Cardiac muscle cell (in vitro differentiated cells and primary cell): ENCODE results near the gene COL9A3. TPM values are rescaled to one million over a fixed set of nuclear protein-coding genes. Genes with fewer than 3 reads are reported as not detected.

Source experiments
- DNase-seq, 2 donors: peaks; one replicate each; pipeline versions ENCODE4 v3.0.0 to v3.0.0-alpha.2; 2010 to 2017; ENCODE audit warnings: low read depth in 1 of 2, low spot score in 1 of 2
- H3K27ac ChIP-seq: fragments of 200-600 bp; sonication (generic); 2 replicates; pipeline ENCODE4 v1.5.1; 2016
- H3K27me3 ChIP-seq: fragments of 200-600 bp; sonication (generic); 2 replicates; pipeline ENCODE4 v1.6.0; 2016; ENCODE audit warnings: control low read depth
- H3K36me3 ChIP-seq: fragments of 200-600 bp; sonication (generic); 2 replicates; pipeline ENCODE4 v1.5.1; 2016; ENCODE audit warnings: control low read depth
- H3K4me1 ChIP-seq: fragments of 200-600 bp; sonication (generic); 2 replicates; pipeline ENCODE4 v1.8.1; 2017; ENCODE audit warnings: low read depth, mild to moderate bottlenecking, mixed run types
- H3K4me3 ChIP-seq: fragments of 200-600 bp; sonication (generic); 2 replicates; pipeline ENCODE4 v1.5.1; 2016; ENCODE audit warnings: mild to moderate bottlenecking
- H3K9me3 ChIP-seq: fragments of 200-600 bp; sonication (generic); 2 replicates; pipeline ENCODE4 v1.5.1; 2017; ENCODE audit warnings: low read depth, mild to moderate bottlenecking, control low read depth
- polyA plus RNA-seq: library from polyadenylated mRNA; unstranded; fragments of >200 nt; fragmentation: Nextera tagmentation; extraction: Ambion mirVana; gene quantifications from 2 replicates; pipeline ENCODE4 v1.2.1, GENCODE V29; 2016
- total RNA-seq: library from RNA; depleted of rRNA; stranded (reverse); fragments of >200 nt; gene quantifications from 2 replicates; pipeline ENCODE4 v1.2.3, GENCODE V29; 2016
- TF ChIP-seq, protein P1 (sequence below): IDR thresholded peaks from 2 replicates; pipeline ENCODE4 v1.5.1; 2012; ENCODE audit warnings: low read depth, mild to moderate bottlenecking, low read length

The COL9A3 gene
- total and polyA plus RNA-seq, 2 experiments from 2014 or later, result 6.4 to 10.3 TPM

DNA sequence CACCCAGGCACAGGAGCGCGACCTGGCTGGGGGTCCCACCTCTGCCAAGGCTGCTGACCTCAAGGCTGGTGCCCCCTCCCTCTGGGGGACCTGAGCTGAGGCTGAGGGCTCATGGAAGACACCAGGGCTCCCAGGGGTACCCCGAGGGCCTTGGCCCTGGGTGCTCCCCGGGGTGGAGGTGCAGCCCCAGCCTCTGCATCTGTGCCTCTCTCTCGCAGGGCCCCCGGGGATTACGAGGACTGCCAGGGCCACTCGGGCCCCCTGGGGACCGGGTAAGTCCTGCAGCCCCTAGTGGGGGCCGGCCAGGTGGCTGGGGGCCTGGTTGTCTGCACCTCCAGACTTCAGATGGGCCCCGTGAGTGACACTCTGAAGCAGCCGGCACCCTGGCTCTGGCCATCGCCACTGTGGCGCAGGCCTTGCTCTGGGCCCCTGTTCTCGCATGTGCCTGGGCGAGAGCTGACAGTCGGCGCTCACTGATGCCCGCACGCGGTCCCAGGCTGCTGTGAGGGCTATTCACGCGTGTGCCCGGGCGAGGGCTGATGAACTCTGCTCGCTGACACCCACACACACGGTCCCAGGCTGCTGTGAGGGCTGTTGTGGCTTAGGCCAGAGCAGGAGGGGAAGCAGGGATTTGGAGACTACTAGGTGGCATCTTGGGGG, 9.3 kb downstream of the COL9A3 start:
- H3K27me3 ChIP-seq, result no peaks in the 10 kb centered on the region
- H3K9me3 ChIP-seq, result no peaks in the 10 kb centered on the region
- no peak overlapping the region for H3K4me3 ChIP-seq
- no peak overlapping the region for H3K27ac ChIP-seq
- no peak for DNase-seq
- TF ChIP-seq, protein P1, sequence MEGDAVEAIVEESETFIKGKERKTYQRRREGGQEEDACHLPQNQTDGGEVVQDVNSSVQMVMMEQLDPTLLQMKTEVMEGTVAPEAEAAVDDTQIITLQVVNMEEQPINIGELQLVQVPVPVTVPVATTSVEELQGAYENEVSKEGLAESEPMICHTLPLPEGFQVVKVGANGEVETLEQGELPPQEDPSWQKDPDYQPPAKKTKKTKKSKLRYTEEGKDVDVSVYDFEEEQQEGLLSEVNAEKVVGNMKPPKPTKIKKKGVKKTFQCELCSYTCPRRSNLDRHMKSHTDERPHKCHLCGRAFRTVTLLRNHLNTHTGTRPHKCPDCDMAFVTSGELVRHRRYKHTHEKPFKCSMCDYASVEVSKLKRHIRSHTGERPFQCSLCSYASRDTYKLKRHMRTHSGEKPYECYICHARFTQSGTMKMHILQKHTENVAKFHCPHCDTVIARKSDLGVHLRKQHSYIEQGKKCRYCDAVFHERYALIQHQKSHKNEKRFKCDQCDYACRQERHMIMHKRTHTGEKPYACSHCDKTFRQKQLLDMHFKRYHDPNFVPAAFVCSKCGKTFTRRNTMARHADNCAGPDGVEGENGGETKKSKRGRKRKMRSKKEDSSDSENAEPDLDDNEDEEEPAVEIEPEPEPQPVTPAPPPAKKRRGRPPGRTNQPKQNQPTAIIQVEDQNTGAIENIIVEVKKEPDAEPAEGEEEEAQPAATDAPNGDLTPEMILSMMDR, result no peak
- no peaks in the 10 kb centered on the region for H3K36me3 ChIP-seq
- H3K4me1 ChIP-seq, result peaks cover 10% of the 10 kb centered on the region

DNA sequence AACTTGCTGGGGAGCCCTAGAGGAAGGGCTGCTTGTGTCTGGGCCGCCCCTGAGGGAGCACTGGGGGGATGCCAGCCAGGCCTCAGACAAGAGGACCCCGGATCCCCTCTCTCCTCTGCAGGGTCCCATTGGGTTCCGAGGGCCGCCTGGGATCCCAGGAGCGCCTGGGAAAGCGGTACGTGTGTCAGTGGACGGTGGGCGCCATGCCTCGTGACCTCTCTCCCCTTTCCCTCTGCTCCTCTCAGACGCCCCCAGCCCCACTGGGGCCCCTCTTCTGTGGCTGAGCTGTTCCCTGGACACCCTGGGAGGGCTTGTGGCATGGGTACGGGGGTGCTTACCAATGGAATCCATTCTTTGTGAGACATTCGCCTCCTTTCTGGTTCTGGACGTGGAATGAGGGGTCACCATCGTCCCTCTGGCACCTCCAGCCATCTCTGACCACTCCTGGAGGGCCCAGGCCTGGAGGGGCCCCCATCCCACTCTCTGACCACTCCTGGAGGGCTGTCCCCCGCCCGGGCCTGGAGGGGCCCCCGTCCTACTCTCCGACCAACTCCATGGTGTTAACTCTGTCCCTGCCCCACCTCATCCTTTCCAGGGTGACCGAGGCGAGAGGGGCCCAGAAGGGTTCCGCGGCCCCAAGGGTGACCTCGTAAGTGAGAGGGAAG, 9.9 kb downstream of the COL9A3 start:
- Histone ChIP-seq H3K36me3 (no peaks in the 10 kb centered on the region), H3K4me3 (no peak overlapping the region), H3K9me3 (no peaks in the 10 kb centered on the region), H3K4me1 (peaks cover 10% of the 10 kb centered on the region), H3K27me3 (no peaks in the 10 kb centered on the region), H3K27ac (no peak overlapping the region)
- TF ChIP-seq, protein P1, result no peak
- DNase-seq, result no peak

DNA sequence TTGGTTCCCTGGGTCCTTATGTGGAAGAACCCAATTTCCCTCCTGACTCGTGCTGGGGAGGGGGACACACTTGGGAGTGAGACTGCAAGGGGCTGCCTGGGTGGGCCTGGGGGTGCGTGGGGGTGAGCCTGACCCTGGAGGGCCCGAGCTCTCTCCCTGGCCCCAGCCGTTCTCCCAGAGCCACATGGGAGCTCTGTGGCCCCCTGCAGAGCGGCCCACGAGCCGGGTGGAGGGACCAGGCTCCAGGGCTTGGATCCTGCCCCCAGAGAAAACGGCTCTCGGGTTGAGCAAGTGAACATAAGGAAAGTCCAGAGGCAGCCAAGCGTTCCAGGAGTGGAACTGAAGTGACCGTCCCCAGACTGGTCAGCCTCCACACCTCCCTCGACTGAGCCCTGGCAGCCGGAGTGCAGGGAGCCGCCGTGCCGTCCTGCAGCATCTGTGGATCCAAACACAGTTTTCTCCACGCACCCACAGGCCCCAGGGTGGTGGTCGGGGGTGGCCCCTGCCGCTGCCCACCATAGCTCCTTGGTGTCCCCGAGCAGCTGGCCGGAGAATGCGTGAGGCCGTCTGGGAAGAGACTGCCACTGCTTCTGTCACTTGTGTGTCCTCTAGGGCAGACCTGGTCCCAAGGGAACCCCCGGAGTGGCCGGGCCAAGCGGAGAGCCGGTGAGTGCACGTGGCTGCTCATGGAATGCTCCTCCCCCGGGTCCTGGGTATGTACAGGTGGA, 10.6 kb downstream of the COL9A3 start:
- Histone ChIP-seq H3K36me3 (no peaks in the 10 kb centered on the region), H3K4me3 (no peak overlapping the region), H3K4me1 (peaks cover 10% of the 10 kb centered on the region), H3K27me3 (no peaks in the 10 kb centered on the region), H3K27ac (no peak overlapping the region), H3K9me3 (no peaks in the 10 kb centered on the region)
- TF ChIP-seq, protein P1, result no peak
- DNase-seq, result no peak

DNA sequence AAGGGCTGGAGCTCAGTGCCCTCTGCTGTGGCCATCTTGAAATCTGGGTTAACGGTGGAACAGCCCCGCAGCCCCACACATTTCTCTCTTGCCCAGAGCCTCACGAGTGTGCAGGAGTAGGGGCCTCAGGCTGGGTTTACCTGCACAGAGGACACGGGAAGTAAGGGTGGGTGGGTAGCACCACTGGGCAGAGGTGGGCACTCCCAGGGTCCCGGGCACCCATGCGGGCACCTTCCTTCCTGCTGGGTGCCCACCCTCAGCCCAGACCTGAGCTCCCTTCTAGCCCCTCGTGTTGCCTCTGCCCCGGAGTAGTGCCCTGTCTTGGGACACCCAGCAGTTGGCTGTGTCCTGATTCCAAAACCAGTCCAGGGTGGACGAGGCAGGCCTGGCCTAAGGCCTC, 11.2 kb downstream of the COL9A3 start:
- Histone ChIP-seq H3K36me3 (no peaks in the 10 kb centered on the region), H3K9me3 (no peaks in the 10 kb centered on the region), H3K27ac (no peak overlapping the region), H3K4me1 (peaks cover 10% of the 10 kb centered on the region), H3K27me3 (no peaks in the 10 kb centered on the region), H3K4me3 (no peak overlapping the region)
- TF ChIP-seq, protein P1, result no peak
- no peak for DNase-seq

DNA sequence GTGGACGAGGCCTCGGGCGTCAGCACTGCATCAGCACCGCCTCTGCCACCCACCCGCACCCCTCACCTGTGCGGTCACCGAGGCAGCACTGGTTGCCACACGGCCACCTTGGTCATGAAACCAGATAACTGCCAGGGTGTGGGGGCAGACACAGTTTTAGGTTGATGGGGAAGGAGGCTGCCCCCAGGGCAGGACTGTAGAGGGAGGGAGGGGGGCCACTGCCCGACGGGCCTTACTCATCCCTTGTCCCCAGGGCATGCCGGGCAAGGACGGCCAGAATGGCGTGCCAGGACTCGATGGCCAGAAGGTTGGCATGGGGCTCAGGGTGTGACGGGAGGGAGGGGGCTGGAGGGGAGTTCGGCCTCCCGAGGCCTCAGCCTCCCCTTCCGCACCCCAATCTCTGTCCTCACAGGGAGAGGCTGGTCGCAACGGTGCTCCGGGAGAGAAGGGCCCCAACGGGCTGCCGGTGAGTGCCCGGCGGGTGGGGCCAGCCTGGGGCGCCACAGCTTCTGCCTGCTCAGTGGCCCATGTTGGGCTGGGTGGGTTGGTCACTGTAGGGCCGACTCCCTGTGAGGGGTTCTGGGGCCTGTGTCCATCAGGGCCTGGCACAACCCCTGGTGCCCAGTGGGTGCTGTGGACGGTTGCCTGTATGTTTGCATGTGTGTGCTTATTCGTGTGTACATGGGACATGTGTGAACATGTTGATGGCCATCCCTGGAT, 11.8 kb downstream of the COL9A3 start:
- TF ChIP-seq, protein P1, result no peak
- no peak for DNase-seq
- no peaks in the 10 kb centered on the region for H3K9me3 ChIP-seq
- H3K4me1 ChIP-seq, result peaks cover 7% of the 10 kb centered on the region
- H3K27ac ChIP-seq, result no peak overlapping the region
- H3K27me3 ChIP-seq, result no peaks in the 10 kb centered on the region
- H3K4me3 ChIP-seq, result no peak overlapping the region
- H3K36me3 ChIP-seq, result no peaks in the 10 kb centered on the region
